ENCODE measurements around the gene TLCD3B.

DNA sequence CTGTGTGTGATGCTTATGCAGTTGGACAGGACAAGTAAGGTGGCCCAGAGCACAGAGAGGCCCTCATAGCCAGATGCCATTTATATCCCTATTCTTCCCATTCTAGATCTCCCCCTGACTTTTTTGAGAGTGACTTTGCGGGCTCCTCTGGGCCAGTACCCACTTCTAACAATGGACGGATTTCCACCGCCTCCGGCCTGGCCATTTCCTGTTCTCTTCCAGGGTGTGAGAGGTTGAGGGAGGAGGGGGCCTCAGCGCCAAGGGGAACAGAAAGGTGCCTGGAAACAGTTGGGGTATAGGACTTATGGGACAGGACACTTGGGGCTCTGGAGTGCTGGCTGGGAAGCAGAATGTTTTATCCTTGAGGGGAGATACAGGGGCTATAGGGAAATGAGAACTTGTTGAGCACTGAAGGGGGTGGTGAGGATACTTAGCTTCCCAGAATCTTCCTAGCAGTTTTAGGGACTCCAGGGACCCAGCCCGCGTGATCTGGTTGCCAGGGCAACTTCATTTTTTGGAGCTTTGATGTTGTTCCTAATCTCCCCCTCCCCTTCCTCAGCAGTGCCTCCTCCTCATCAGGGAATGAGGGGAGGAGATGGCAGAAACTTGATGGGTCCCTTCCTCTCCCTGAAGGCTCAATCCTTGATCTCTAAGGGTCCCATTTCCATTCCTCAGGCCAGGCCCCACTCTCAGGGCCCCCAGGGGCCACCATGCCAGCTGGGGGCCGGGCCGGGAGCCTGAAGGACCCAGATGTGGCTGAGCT is 53.8 kb downstream of the TLCD3B start:
- TF ChIP-seq CTCF (IDR thresholded peaks at IDR 0.05) (no peak), POLR2A (IDR thresholded peaks at IDR 0.05) (no peak), POLR2AphosphoS5 (IDR thresholded peaks at IDR 0.05) (no peak)
